OCI-M2 (cell line): Measurements from ENCODE around the gene CECR2.

Source experiments
- DNase-seq: peaks from one replicate; lab custom pipeline; 2025; ENCODE audit not compliant: unreplicated experiment; lab: John Stamatoyannopoulos, UW

Gene CECR2

GRCh38 chr22:17366830-17367229 is 2.4 kb upstream of the CECR2 start:
- no peak for DNase-seq

DNA sequence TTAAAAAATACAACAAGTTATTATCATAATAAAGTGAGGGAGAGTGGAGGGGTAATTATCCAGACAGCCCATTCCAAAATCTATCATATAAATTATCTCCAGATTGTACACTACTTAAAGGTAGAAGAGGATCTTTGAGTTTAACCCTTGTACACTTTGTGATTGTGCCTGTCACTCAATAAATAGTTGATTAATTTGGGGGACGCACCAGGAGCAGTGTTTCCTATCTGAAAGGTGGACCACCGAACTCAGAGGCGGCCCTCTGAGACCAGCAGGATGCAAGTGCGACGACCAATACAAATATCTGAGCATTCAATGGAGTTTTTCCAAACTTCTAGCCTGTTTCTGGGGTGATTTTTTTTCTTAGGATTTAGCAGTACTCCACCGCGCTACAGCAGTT is 1.1 kb upstream of the CECR2 start:
- no peak for DNase-seq

DNA sequence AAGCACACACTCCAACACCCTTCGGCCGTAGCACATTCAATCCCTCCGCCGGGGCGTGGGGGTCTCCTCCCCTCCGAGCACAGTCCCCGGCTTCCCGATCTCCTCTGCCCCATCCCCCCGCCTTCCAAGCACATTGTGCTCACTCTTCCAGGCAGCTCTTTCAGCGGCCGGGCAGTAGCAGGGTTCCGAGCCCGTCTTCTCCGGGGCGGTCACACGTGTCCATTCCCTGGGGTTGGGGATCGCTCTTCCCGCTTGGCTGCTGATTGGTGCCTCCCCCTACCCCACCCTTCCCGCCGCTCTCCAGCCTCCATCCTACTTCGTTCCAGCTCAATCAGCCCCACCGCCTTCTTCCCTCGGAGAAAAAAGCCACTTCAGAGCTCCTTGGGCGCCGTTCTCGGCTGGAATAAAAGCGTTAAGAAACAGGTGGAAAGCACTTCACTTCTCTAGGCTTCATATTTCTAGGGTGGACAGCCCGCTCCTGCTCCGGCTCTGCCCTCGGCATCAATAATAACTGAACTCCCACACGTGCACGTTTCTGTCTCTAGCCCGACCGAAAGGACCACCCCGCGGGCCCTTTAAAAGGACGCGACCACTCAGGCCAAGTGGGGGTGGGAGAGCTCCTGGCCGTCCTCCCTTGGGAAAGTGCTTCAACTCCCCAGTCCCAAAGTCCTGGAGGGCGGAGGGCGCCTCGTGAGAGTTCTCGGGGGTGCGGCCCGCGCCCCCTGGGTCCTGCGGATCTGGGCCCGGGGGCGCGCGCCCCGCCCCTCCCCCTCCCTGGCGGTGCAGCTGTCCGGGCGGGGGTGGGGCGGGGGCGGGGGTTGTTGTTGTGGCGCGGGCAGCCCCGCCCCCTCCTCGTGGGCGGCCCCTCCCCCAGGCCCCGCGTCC is 464 bp upstream of the CECR2 start:
- DNase-seq: no peak

DNA sequence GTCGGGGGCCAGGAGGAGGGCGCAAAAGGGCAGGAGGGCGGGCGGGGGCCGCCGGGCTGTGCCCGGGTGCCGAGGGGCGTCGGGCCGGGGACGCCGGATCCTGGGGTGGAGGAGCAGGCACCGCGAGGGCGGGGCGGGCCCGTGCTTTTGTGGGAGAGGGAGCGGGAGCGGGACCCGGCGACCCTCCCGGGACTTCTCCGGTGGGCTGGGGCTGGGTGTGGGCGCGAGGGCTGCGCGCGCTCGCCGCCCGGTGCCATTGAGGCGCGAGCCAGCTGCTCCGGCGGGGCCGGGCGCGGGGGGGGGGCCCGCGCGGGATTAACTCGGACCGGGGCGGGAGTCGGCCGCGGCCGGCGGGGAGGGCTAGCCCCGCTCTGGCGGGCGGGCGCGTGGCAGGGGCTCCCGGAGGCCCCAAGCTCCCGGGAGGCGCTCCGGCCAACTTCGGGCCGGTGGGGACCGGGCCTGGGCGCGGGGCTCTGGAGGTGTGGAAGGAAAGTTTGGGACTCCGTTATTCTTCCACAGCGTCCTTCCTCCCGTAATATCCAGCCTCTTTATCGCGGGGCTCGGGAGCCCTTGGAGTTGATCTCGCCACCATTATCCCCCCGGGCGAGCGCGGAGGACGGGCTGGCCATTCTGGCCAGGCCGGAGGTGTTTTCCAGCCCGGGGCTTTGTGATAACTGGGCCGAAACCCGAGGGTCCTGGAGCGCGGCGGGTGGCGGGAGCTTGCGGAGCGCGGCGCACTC is 936 bp downstream of the CECR2 start:
- DNase-seq: no peak

DNA sequence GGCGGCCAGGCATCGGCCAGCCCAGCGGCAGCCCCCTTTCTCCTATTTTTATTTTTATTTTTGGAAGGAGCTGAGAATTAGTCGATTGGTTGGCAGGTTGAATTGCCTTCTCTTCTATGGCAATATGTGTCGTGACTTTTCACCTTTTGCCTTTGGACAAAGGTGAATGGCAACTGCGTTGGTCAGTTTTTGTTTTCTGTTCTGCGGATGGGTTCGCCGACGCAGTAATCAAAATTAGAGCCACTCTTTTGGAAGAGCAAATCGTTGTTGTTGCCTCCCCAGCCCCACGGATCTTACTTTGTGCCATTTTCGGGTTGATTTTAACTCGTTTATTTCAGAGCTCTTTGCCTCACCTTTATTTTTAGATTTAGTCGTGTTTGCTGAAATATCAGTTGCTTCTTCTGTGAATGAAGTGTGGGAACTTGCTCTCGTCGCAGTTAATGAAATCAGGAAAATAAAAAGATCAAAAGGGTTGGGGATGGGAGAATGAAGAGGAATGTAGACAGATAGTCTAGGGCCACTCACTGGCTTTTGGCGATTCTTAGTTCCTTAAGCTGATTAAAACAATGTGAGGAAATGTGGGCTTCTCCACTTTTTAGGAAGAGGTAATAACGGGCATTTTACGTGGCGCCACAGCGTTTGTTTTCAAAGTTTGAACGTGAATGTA is 1.6 kb downstream of the CECR2 start:
- DNase-seq: no peak

- no peak for DNase-seq
These were observed 2.2 kb downstream of the CECR2 start for GRCh38 chr22:17371448-17371847.

- no peak for DNase-seq
These were observed 4.6 kb downstream of the CECR2 start for GRCh38 chr22:17373855-17374254.

- DNase-seq: no peak
These were observed 6.8 kb downstream of the CECR2 start for GRCh38 chr22:17375914-17376614.

DNA sequence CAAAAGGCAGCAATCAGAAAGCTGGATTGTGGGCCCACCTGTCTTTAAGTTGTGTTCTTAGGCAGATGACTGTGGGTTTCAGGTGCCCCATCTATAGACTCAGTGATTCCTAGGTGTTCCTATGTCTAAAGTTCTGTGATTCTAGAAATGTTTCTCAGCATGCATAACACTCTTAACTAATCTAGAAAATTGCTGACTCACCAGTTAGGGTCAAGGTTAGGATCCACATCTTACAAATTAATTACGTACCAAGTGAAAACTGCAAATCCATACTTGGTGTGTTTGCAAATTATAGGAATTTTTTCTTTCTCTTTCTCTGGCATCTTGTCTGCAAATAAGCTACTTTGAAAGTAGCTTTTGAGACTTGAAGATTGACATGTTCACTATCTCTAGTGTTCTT is 7.7 kb downstream of the CECR2 start:
- no peak for DNase-seq

- DNase-seq: no peak
These were observed 10.7 kb downstream of the CECR2 start for GRCh38 chr22:17379944-17380343.

DNA sequence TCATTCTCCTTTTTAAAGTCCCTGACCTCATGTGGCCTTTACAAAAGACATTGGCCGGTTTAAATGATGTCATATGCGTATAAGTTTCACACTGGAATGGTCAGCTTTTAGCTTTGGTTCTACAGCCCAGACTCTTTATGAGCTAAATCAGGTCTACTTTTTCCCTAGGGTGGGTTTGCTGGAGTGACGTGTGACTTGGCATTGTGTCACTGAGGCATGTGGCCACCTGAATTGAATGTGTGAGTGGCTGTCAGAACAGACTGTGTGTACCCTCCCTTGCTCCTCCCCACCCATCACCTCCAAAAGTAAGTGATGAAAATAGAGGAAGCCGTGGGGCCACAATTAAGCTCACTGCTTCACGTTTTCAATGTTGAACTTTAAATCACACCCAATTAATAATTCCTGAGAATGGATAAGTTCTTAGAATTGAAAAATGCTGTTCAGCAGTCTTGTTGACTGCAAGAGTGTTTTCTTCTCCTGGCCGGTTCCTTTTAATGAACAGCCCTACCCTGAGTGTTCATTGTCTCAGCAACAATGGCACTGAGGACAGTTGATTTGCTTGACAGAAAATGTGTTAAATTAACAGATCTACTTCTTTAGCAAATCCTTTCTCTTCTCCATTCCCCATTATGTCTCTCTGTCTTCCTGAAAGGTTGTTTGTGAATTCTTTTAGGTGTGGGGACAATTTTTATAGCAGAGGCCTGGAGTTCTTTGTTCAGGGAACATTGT is 11.3 kb downstream of the CECR2 start:
- DNase-seq: no peak

DNA sequence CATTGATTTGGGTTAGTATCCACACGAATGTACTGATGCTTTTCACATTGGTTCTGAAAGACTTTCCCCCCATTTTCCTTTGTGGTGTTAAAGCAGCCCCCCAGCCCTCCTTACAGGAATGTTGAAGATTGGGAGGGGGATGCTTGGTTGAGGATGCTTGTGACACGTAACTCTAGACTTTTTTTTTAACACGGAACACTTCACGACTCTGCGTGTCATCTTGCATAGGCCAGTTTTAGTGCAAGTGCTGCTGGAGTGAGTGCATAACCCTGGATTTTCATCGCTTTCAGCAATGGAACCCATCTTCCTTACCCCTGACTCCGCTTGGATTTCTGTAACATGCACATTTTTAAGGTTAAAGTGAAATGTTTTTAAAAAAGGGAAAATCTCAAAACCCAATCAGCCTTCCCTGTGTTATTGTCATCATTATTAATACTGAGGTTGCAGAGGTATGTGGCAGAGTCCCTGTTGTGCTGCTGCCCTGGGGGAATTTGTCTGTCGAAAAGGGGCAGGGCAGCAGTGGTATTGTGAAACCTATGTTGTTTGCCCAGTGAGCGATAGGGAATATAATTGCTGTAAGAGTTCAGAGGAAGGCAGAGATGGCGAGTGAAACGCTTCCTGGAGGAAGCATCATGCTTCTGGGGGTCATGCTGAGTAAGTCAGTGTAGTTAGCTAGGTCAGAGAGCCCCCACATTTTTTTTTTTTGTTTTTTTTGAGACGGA is 12.1 kb downstream of the CECR2 start:
- no peak for DNase-seq

- no peak for DNase-seq
These were observed 15.5 kb downstream of the CECR2 start for GRCh38 chr22:17384612-17385330.

- no peak for DNase-seq
These were observed 18.1 kb downstream of the CECR2 start for GRCh38 chr22:17387356-17387755.

GRCh38 chr22:17388235-17388634 is 19.0 kb downstream of the CECR2 start:
- no peak for DNase-seq

GRCh38 chr22:17390087-17390486 is 20.8 kb downstream of the CECR2 start:
- DNase-seq: no peak

- no peak for DNase-seq
These were observed 27.3 kb downstream of the CECR2 start for GRCh38 chr22:17396516-17396915.

DNA sequence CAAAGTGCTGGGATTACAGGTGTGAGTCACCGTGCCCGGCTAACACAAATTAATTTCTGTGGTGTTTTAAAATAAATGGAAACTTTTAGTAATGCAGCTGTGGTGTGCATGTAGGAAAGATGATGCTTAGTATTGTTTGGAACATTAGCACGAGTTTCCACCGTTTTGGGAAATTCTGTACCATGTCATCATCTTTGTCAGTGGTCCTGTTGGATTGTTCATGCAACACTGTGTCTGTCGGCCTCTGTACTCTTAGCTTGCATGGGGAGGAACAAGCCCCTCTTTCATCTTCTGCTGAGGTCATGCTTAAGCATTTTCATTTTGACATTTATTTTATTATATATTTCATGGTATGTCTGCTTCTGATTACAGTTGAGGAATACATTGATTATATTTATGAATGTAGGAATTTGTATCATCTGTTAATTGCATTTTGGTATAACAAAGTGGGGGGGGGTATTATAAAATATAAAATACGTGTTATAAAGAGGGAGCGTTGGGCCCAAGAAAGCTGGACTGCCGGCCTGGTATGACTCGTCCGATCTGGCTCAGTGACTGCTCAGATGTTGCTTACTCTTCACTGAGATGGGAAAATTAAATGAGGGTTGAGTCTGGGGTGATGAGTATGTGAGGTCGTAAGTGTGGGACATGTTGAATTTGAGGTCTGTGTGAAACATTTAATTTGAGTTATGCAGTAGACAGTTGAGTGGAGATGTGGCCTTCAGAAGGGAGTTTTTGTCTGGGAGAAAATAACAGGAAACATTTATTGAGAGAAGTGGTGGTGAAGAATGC is 28.7 kb downstream of the CECR2 start:
- no peak for DNase-seq
